MM.1S (cell line): ENCODE data around the gene TYRO3.

ENCODE experiments used
- DNase-seq: peaks from one replicate; pipeline ENCODE4 v3.0.0-alpha.2; 2015
- H2AFZ ChIP-seq: fragments of 300-600 bp; sonication (generic); 2 replicates; pipeline ENCODE4 v1.6.0; 2016; ENCODE audit warnings: antibody characterized with exemption, low read length
- H3F3A ChIP-seq: fragments of 300-600 bp; sonication (generic); 2 replicates; pipeline ENCODE4 v1.6.1; 2016; ENCODE audit warnings: mild to moderate bottlenecking, antibody characterized with exemption, low read length, moderate library complexity, mixed read lengths; ENCODE audit not compliant: insufficient read depth
- H3K27ac ChIP-seq: fragments of 300-600 bp; sonication (generic); 2 replicates; pipeline ENCODE4 v1.5.1; 2016; ENCODE audit warnings: mild to moderate bottlenecking, low read length
- H3K27me3 ChIP-seq: fragments of 300-600 bp; sonication (generic); replicated peaks from 2 replicates; pipeline ENCODE4 v1.6.0; 2016; ENCODE audit warnings: low read length; ENCODE audit not compliant: insufficient read depth
- H3K36me3 ChIP-seq: fragments of 300-600 bp; sonication (generic); replicated peaks from 2 replicates; pipeline ENCODE4 v1.6.1; 2016; ENCODE audit warnings: mild to moderate bottlenecking, low read length, mixed read lengths; ENCODE audit not compliant: insufficient read depth
- H3K4me1 ChIP-seq: fragments of 300-600 bp; sonication (generic); 2 replicates; pipeline ENCODE4 v1.6.1; 2016; ENCODE audit warnings: low read length, mixed read lengths
- H3K4me2 ChIP-seq: fragments of 300-600 bp; sonication (generic); 2 replicates; pipeline ENCODE4 v1.6.0; 2016; ENCODE audit warnings: low read depth, low read length
- H3K4me3 ChIP-seq: fragments of 300-600 bp; sonication (generic); 2 replicates; pipeline ENCODE4 v1.5.1; 2016; ENCODE audit warnings: low read length, mixed read lengths
- H3K79me2 ChIP-seq: fragments of 300-600 bp; sonication (generic); 2 replicates; pipeline ENCODE4 v1.6.1; 2016; ENCODE audit warnings: mixed run types, low read length, mixed read lengths
- H3K9ac ChIP-seq: fragments of 300-600 bp; sonication (generic); 2 replicates; pipeline ENCODE4 v1.6.1; 2016; ENCODE audit warnings: low read length, mixed read lengths
- H3K9me2 ChIP-seq: fragments of 300-600 bp; sonication (generic); replicated peaks from 2 replicates; pipeline ENCODE4 v1.6.1; 2016; ENCODE audit warnings: mild to moderate bottlenecking, low read length, mixed read lengths; ENCODE audit not compliant: insufficient read depth
- H3K9me3 ChIP-seq: fragments of 300-600 bp; sonication (generic); replicated peaks from 2 replicates; pipeline ENCODE4 v1.6.1; 2016; ENCODE audit warnings: mild to moderate bottlenecking, low read length, mixed read lengths; ENCODE audit not compliant: insufficient read depth
- H4K20me1 ChIP-seq: fragments of 300-600 bp; sonication (generic); 2 replicates; pipeline ENCODE4 v1.6.1; 2016; ENCODE audit warnings: mild to moderate bottlenecking, low read length, moderate library complexity, mixed read lengths; ENCODE audit not compliant: insufficient read depth
- EZH2 ChIP-seq: fragments of 300-600 bp; sonication (generic); optimal IDR thresholded peaks from 2 replicates; pipeline ENCODE3; 2017; ENCODE audit warnings: low read depth, mild to moderate bottlenecking, antibody characterized with exemption, low read length, mixed read lengths
- EZH2phosphoT487 ChIP-seq: fragments of 300-600 bp; sonication (generic); IDR thresholded peaks from 2 replicates; pipeline ENCODE4 v1.6.1; 2018; ENCODE audit warnings: antibody characterized with exemption, low read length
- TF ChIP-seq, protein P1 (sequence below): fragments of 300-600 bp; sonication (generic); IDR thresholded peaks from 2 replicates; pipeline ENCODE4 v1.5.1; 2016; ENCODE audit warnings: antibody characterized with exemption, low read length, mixed read lengths

TYRO3 gene

DNA sequence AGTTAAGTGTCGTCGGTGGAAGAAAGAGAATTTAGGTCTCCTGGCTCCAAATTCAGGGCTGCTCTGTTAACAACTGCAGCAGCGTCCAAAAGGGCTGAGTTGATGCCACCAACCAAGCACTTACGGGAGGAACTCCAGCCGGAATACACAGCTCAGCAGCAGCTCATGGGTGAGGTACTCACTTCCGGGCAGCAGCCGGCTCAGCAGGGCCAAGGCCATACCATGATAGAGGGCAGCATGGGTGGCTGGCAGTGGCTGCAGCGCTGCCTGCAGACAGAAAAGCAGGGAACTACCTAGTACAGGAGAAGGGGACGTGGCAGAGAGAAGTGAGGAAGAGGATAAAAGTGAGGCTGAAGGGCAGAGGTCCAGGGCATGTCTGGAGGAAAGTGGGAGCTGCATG lies 37.4 kb upstream of the TYRO3 start:
- Histone ChIP-seq H3K27ac (no peak overlapping the region), H3K79me2 (no peaks in the 10 kb centered on the region), H2AFZ (no peak overlapping the region), H3K4me1 (no peaks in the 10 kb centered on the region), H3F3A (no peaks in the 10 kb centered on the region), H3K9me3 (no peaks in the 10 kb centered on the region), H3K27me3 (no peaks in the 10 kb centered on the region), H4K20me1 (no peaks in the 10 kb centered on the region), H3K36me3 (no peaks in the 10 kb centered on the region), H3K9me2 (no peaks in the 10 kb centered on the region), H3K4me2 (no peak overlapping the region), H3K9ac (no peak overlapping the region), H3K4me3 (no peak overlapping the region)
- TF ChIP-seq EZH2, result no peak
- TF ChIP-seq EZH2phosphoT487, result no peak
- TF ChIP-seq, protein P1, sequence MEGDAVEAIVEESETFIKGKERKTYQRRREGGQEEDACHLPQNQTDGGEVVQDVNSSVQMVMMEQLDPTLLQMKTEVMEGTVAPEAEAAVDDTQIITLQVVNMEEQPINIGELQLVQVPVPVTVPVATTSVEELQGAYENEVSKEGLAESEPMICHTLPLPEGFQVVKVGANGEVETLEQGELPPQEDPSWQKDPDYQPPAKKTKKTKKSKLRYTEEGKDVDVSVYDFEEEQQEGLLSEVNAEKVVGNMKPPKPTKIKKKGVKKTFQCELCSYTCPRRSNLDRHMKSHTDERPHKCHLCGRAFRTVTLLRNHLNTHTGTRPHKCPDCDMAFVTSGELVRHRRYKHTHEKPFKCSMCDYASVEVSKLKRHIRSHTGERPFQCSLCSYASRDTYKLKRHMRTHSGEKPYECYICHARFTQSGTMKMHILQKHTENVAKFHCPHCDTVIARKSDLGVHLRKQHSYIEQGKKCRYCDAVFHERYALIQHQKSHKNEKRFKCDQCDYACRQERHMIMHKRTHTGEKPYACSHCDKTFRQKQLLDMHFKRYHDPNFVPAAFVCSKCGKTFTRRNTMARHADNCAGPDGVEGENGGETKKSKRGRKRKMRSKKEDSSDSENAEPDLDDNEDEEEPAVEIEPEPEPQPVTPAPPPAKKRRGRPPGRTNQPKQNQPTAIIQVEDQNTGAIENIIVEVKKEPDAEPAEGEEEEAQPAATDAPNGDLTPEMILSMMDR, result no peak
- DNase-seq, result no peak

DNA sequence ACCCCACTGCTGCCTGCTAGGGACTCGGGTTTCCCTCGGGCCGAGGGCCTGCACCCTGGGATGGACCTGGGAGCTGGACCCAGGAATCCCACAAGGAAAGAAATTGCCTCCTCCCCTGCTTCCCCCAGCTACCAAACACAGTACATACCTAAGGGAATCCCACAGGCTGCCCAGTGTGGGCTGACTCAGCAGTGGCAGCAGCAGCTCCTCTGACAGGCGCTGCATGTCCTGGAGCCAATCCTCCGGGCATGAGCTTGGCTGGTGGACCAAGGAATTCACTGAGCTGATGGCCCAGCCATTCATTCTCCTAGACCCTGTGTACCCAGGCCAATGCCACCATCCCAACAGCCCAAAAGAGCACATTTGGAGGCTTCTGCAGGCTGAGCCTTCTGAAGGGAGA lies 35.9 kb upstream of the TYRO3 start:
- Histone ChIP-seq H3K36me3 (no peaks in the 10 kb centered on the region), H3K79me2 (no peaks in the 10 kb centered on the region), H4K20me1 (no peaks in the 10 kb centered on the region), H3K4me1 (no peaks in the 10 kb centered on the region), H3K9ac (no peak overlapping the region), H3K27ac (no peak overlapping the region), H3F3A (no peaks in the 10 kb centered on the region), H2AFZ (no peak overlapping the region), H3K4me2 (no peak overlapping the region), H3K27me3 (no peaks in the 10 kb centered on the region), H3K9me3 (no peaks in the 10 kb centered on the region), H3K4me3 (no peak overlapping the region), H3K9me2 (no peaks in the 10 kb centered on the region)
- DNase-seq, result no peak
- TF ChIP-seq EZH2, result no peak

DNA sequence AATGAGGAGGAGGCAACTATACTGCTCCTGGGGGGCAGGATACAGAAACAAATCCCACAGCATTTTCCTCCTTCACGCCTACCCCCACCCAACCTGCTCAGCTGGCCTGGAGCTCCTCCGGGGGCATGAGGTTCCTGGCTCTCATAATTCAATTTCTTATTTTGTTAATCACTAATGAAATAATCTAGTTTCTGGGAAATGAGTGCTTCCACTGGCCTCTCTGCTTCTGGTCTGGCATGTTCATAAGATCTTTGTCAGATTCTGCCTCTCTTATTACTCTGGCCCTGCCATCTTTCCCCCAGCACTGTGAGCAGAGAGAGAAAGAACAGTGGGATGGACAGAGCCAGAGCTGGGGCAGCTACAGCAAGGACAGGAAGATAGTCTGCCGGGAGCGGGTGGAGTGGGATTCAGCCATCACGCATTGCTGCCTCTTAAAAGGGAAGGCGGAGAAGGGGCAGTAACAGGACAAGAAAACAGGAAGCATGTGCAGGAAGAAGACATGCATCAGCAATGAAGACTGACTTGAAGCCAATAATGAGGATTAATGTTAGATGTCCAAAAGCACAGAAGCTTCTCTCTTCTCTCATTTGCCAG lies 28.6 kb upstream of the TYRO3 start:
- Histone ChIP-seq H2AFZ (no peak overlapping the region), H3K27ac (no peak overlapping the region), H3K79me2 (no peaks in the 10 kb centered on the region), H3K9me3 (no peaks in the 10 kb centered on the region), H3K9me2 (no peaks in the 10 kb centered on the region), H3K4me3 (no peak overlapping the region), H3K27me3 (no peaks in the 10 kb centered on the region), H3K36me3 (no peaks in the 10 kb centered on the region), H3F3A (no peaks in the 10 kb centered on the region), H3K4me2 (no peak overlapping the region), H3K9ac (no peak overlapping the region), H3K4me1 (no peaks in the 10 kb centered on the region), H4K20me1 (no peaks in the 10 kb centered on the region)
- DNase-seq, result no peak
- TF ChIP-seq, protein P1, result no peak
- TF ChIP-seq EZH2phosphoT487, result no peak
- TF ChIP-seq EZH2, result no peak

DNA sequence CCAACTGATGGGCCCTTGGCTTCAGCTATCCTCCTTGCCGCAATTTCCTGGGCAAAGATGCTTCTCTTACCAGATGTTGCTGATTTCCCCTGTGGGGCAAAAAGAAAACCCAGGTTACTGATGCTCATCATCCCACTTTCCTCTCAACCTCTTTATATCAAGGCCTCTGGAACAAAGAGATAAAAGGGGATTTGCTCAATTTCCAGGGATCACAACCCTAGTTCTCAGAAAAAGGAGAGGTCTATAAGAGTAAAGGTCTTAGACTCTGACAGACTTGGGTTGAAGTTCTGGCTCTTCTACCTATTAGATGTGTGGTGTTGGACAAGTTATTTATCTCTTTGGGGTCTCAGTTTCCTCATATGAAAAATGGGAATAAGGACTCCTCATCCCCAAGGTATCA lies 23.5 kb upstream of the TYRO3 start:
- Histone ChIP-seq H3F3A (no peaks in the 10 kb centered on the region), H3K9me3 (no peaks in the 10 kb centered on the region), H3K4me1 (no peaks in the 10 kb centered on the region), H3K27ac (no peak overlapping the region), H2AFZ (no peak overlapping the region), H3K27me3 (no peaks in the 10 kb centered on the region), H3K36me3 (no peaks in the 10 kb centered on the region), H3K9me2 (no peaks in the 10 kb centered on the region), H3K9ac (no peak overlapping the region), H3K4me3 (no peak overlapping the region), H4K20me1 (no peaks in the 10 kb centered on the region), H3K79me2 (no peaks in the 10 kb centered on the region), H3K4me2 (no peak overlapping the region)
- TF ChIP-seq, protein P1, result no peak
- no peak for TF ChIP-seq EZH2phosphoT487
- TF ChIP-seq EZH2, result no peak
- no peak for DNase-seq
